Duodenal mucosa (tissue), 2 donors: Measurements from ENCODE around the gene HSD11B1.

Experiments used
- H3K27ac ChIP-seq: one replicate; pipeline ENCODE4 v1.7.0; 2013; ENCODE audit warnings: low read depth, low read length
- H3K27me3 ChIP-seq, 2 donors: one replicate each; pipeline ENCODE4 v1.7.0; 2013; ENCODE audit warnings: low read length in 2 of 2, control low read depth in 1 of 2; ENCODE audit not compliant: insufficient read depth in 2 of 2, control insufficient read depth in 1 of 2
- H3K36me3 ChIP-seq, 2 donors: one replicate each; pipeline ENCODE4 v1.7.0; 2013; ENCODE audit warnings: low read length in 2 of 2, control low read depth in 1 of 2; ENCODE audit not compliant: insufficient read depth in 2 of 2, control insufficient read depth in 1 of 2
- H3K4me1 ChIP-seq, 2 donors: one replicate each; pipeline ENCODE4 v1.7.0; 2013; ENCODE audit warnings: low read length in 2 of 2, control low read depth in 1 of 2; ENCODE audit not compliant: insufficient read depth in 2 of 2, control insufficient read depth in 1 of 2
- H3K4me3 ChIP-seq, 2 donors: one replicate each; pipeline ENCODE4 v1.7.0; 2013; ENCODE audit warnings: low read length in 2 of 2, low read depth in 1 of 2
- H3K9ac ChIP-seq, 2 donors: one replicate each; pipeline ENCODE4 v1.7.0; 2013; ENCODE audit warnings: low read length in 2 of 2, low read depth in 1 of 2
- H3K9me3 ChIP-seq, 2 donors: one replicate each; pipeline ENCODE4 v1.7.0; 2013; ENCODE audit warnings: low read length in 2 of 2, control low read depth in 1 of 2; ENCODE audit not compliant: control insufficient read depth in 1 of 2

Gene HSD11B1

DNA sequence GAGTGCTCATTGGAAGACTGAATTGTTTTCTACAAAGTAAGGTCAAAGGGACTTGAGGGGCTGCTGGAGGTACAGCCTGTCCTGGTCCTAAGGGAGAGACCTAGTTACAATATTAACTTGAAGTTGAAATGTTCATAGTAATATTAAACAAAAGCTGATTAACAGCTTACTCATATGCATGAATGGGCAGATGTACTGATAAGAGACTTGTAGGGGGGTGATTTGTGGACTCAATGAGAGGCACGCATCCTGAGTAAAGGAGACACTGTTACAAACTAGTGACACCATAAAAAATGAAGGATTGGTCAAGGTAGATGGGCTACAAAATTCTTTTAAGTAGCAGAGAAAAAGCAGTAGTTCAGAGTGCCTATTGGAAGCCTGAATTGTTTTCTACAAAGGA lies 2.7 kb downstream of the HSD11B1 start:
- H3K27ac ChIP-seq = no peak overlapping the region
- no peak overlapping the region for H3K4me3 ChIP-seq
- H3K9ac ChIP-seq = no peak overlapping the region
- no peaks in the 10 kb centered on the region for H3K9me3 ChIP-seq
- no peaks in the 10 kb centered on the region for H3K36me3 ChIP-seq
- H3K27me3 ChIP-seq = no peaks in the 10 kb centered on the region
- H3K4me1 ChIP-seq = no peaks in the 10 kb centered on the region

DNA sequence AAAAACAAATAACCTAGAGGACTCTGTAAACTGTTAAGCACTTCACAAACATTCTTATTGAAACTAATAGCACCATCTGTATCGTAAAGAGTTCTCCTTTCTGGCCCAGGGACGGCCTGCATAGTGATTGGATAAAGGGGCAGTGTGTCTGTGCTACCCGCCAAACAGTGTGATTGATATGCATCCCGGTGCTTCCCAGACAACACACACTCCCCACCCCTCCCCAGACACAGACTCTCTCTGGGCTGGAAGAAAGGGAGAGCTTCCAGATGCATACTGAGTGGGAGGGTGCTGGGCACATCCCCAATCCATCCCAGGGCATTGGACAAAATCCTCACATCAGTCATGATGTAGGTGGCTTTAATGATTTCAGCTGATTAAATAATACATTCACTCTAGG lies 3.7 kb downstream of the HSD11B1 start:
- H3K9ac ChIP-seq = no peak overlapping the region
- no peaks in the 10 kb centered on the region for H3K27me3 ChIP-seq
- no peaks in the 10 kb centered on the region for H3K36me3 ChIP-seq
- H3K27ac ChIP-seq = no peak overlapping the region
- H3K4me1 ChIP-seq = no peaks in the 10 kb centered on the region
- H3K4me3 ChIP-seq = no peak overlapping the region
- H3K9me3 ChIP-seq = no peaks in the 10 kb centered on the region

GRCh38 chr1:209710093-209710492 lies 5.4 kb downstream of the HSD11B1 start:
- H3K4me3 ChIP-seq = no peak overlapping the region
- H3K27me3 ChIP-seq = no peaks in the 10 kb centered on the region
- H3K4me1 ChIP-seq = no peaks in the 10 kb centered on the region
- H3K9me3 ChIP-seq = no peaks in the 10 kb centered on the region
- no peak overlapping the region for H3K27ac ChIP-seq
- no peak overlapping the region for H3K9ac ChIP-seq
- H3K36me3 ChIP-seq = no peaks in the 10 kb centered on the region

- Histone ChIP-seq H3K27me3 (no peaks in the 10 kb centered on the region), H3K9ac (no peak overlapping the region), H3K4me3 (no peak overlapping the region), H3K27ac (no peak overlapping the region), H3K9me3 (no peaks in the 10 kb centered on the region), H3K4me1 (no peaks in the 10 kb centered on the region), H3K36me3 (no peaks in the 10 kb centered on the region)
Measured at GRCh38 chr1:209710847-209711246, 6.2 kb downstream of the HSD11B1 start.

DNA sequence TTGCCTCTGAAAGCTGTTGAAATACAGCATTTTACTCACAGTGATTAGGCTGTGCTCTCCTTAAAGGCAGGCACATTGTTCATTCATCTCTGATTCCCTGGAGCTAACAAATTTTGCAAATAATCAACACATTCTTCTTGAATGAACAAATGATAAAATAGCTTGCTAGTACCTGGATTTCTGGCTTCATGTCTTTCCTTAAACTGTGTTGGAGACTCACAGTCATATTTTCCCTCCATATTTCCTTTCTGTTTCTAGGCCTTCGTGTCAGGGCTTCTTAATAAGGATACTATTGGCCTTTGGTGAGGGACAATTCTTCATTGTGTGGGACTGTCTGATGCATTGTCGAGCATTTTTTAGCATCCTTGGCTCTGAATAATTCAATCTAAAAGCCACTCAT lies 9.7 kb downstream of the HSD11B1 start:
- no peak overlapping the region for H3K27ac ChIP-seq
- H3K4me3 ChIP-seq = no peak overlapping the region
- H3K9ac ChIP-seq = no peak overlapping the region
- H3K4me1 ChIP-seq = no peaks in the 10 kb centered on the region
- H3K9me3 ChIP-seq = no peaks in the 10 kb centered on the region
- H3K27me3 ChIP-seq = no peaks in the 10 kb centered on the region
- no peaks in the 10 kb centered on the region for H3K36me3 ChIP-seq

DNA sequence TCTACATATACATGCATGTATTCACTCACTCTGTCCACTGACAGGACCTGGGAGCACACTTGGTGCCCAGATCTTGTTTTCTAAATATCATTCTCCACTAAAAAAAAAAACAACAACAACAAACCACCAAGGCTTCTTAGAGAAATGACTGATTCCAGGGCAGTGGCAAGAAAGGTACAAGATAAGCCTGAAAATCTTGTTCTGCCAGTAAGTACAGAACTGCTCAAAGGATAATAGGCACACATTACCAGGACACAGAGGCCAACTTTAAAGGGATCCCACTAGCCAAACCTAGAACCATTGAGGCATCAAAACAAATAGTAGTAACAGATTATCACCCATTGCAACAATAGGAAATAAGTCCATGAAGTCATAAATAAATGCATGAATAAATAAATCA lies 10.7 kb downstream of the HSD11B1 start:
- Histone ChIP-seq H3K27me3 (no peaks in the 10 kb centered on the region), H3K9ac (no peak overlapping the region), H3K36me3 (no peaks in the 10 kb centered on the region), H3K4me1 (no peaks in the 10 kb centered on the region), H3K27ac (no peak overlapping the region), H3K4me3 (no peak overlapping the region), H3K9me3 (no peaks in the 10 kb centered on the region)

DNA sequence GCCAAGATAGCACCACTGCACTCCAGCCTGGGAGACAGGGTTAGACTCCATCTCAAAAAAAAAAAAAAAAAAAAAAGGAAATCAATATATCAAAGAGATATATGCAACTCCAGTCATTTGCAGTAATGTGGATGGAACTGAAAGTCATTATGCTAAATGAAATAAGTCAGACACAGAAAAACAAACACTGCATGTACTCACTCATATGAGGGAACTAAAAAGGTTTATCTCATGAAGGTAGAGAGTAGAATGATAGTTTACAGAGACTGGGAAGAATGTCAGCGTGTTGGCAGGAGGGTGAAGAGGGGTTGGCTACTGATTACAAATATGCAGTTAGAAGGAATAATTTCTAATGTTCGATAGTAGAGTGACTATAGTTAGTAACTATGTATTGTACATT lies 13.2 kb downstream of the HSD11B1 start:
- no peaks in the 10 kb centered on the region for H3K27me3 ChIP-seq
- no peaks in the 10 kb centered on the region for H3K36me3 ChIP-seq
- no peak overlapping the region for H3K4me3 ChIP-seq
- H3K27ac ChIP-seq = no peak overlapping the region
- no peaks in the 10 kb centered on the region for H3K4me1 ChIP-seq
- no peaks in the 10 kb centered on the region for H3K9me3 ChIP-seq
- no peak overlapping the region for H3K9ac ChIP-seq

DNA sequence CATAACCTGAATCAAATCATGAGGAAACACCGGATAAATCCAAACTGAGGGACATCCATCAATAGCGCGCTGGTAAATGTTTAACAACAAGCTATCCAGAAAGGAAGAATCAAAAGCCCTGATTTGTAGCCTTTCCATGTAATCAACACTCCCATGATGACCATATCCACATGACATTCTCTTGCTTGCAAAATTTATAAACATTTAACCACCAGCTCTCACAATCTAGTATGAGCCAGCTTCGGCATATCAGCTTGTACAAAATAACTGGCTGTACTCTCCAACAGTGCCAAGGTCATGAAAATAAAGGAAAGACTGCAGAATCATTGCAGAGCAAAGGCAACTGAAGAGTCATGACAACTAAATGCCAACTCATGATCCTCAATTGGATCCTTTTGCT lies 15.7 kb downstream of the HSD11B1 start:
- Histone ChIP-seq H3K4me1 (no peaks in the 10 kb centered on the region), H3K4me3 (no peak overlapping the region), H3K27me3 (no peaks in the 10 kb centered on the region), H3K27ac (peak overlapping the region; percentile 43), H3K9ac (no peak overlapping the region), H3K9me3 (no peaks in the 10 kb centered on the region), H3K36me3 (no peaks in the 10 kb centered on the region)

DNA sequence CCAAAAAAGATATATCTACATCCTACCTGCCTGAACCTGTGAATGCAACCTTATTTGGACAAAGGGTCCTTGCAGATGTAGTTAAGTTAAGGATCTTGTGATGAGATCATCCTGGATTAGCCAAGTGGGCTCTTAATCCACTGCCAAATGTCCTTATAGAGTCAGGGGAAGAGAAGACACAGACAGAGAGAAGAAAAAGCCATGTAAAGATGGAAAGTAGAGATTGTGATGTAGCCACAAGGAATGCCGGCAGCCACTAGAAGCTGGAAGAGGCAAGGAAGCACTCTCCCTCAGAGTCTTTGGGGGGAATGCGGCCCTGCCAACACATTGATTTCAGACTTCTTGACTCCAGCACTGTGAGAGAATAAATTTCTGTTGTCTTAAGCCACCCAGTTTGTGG lies 16.2 kb downstream of the HSD11B1 start:
- no peaks in the 10 kb centered on the region for H3K9me3 ChIP-seq
- peak overlapping the region; percentile 43 for H3K27ac ChIP-seq
- H3K36me3 ChIP-seq = no peaks in the 10 kb centered on the region
- H3K9ac ChIP-seq = no peak overlapping the region
- no peak overlapping the region for H3K4me3 ChIP-seq
- H3K4me1 ChIP-seq = no peaks in the 10 kb centered on the region
- H3K27me3 ChIP-seq = no peaks in the 10 kb centered on the region

DNA sequence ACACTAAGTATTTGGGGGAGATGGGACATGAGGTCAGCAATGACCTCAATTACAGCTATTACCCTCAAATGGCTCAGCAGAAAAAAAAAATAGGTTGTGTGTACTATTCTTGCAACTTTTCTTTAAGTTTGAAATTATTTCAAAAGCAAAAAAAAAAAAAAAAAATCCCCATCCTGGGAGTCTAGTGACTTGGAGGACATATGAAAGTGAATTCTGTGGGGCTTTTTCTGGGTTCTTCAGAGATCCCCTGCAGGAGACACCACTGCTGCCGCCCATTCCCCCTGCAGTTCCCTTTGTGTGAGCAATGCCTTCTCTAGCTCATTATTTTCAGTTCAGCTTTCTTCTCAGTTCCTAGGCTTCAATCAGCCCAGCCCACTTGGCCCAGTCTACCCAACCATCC lies 16.7 kb downstream of the HSD11B1 start:
- no peaks in the 10 kb centered on the region for H3K9me3 ChIP-seq
- H3K4me1 ChIP-seq = no peaks in the 10 kb centered on the region
- no peak overlapping the region for H3K9ac ChIP-seq
- no peaks in the 10 kb centered on the region for H3K36me3 ChIP-seq
- no peak overlapping the region for H3K4me3 ChIP-seq
- no peaks in the 10 kb centered on the region for H3K27me3 ChIP-seq
- no peak overlapping the region for H3K27ac ChIP-seq

DNA sequence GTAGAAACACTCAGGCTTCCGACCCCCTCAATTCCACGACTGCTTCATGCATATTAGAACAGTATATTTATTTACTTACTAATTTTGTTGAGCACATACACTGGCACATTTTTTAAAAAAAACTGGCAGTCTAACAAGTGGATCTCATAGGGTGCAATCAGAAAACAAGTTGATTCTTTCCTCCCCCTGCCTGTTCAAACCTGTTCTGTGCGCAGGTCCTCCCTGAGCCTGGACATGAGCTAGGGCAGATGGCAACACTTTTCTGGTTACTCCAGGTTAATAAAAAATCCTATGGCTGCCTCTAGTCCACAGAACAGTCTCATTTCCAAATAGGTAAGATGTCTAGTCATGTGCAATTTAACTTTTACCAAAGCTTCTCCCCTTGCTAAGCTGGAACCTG lies 18.6 kb downstream of the HSD11B1 start:
- H3K27ac ChIP-seq = no peak overlapping the region
- no peaks in the 10 kb centered on the region for H3K27me3 ChIP-seq
- H3K4me1 ChIP-seq = no peaks in the 10 kb centered on the region
- no peaks in the 10 kb centered on the region for H3K9me3 ChIP-seq
- H3K4me3 ChIP-seq = no peak overlapping the region
- no peak overlapping the region for H3K9ac ChIP-seq
- H3K36me3 ChIP-seq = no peaks in the 10 kb centered on the region
